HG02571 (cell line): ENCODE data around the gene EFTUD2.
A peak's percentile ranks its signal among the peaks of the same experiment; 100 is the strongest.

Experiments
- ATAC-seq: cut with Tn5 transposase; IDR thresholded peaks from one replicate; pipeline ENCODE4 v1.9.1; 2021; ENCODE audit warnings: mild to moderate bottlenecking, moderate library complexity; ENCODE audit not compliant: unreplicated experiment

The EFTUD2 gene

GRCh38 chr17:44925731-44926697, 26.8 kb upstream of the EFTUD2 start:
- no peak for ATAC-seq

DNA sequence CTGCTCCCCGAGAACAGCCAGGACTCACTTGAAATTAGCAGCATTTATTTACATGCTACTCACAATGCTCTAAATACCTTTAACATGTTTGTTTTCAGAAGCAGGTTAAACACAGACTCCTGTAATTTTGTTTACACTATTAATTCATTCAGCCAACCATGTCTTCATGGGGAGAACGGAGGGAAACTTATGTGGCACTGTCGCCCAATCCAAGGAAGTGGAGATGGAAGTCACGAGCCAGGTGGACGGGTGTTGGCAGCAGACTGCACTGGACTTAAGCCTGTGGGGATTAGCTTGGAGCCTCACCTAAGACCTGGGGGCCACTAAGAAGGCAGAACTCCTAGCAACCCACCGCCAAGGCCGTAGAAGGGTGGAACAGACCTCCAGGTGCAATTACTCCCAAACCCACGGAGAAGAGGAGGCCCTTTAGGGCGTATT, 24.9 kb upstream of the EFTUD2 start:
- ATAC-seq = no peak

DNA sequence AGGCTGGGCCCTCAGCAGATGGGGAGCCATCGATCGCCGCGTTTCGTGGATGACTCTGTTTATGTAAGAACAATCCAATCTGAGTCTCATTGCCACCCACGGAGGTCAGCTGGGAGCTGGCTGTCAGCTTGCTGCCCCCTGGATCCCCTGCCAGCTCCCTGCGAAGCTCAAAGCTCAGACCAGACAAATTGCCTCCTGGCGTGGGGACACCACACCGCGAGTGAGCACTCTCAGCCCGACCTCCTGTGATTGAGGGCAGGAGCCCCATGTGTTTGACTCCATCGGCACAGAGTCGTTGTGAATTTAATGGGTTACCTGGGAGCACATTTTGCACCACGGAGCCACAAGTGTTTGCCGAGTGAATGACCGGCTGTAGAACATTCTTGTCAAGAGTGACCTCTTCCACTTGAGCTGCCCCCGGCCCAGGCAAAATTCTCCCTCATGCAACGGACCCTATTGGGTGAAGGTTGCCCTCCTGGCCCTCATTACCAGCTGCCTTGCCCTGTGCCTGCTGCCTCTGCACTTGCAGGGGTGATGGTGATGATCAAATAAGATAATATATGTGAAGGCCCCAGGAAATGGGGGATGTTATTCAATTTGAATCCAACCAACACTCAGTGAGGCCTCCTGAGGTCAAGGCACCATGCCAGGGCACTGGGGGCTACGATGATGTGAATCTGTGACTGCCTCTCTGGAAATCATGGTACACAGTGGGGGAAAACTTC, 23.7 kb upstream of the EFTUD2 start:
- no peak for ATAC-seq

GRCh38 chr17:44922136-44922535, 22.9 kb upstream of the EFTUD2 start:
- ATAC-seq = no peak

DNA sequence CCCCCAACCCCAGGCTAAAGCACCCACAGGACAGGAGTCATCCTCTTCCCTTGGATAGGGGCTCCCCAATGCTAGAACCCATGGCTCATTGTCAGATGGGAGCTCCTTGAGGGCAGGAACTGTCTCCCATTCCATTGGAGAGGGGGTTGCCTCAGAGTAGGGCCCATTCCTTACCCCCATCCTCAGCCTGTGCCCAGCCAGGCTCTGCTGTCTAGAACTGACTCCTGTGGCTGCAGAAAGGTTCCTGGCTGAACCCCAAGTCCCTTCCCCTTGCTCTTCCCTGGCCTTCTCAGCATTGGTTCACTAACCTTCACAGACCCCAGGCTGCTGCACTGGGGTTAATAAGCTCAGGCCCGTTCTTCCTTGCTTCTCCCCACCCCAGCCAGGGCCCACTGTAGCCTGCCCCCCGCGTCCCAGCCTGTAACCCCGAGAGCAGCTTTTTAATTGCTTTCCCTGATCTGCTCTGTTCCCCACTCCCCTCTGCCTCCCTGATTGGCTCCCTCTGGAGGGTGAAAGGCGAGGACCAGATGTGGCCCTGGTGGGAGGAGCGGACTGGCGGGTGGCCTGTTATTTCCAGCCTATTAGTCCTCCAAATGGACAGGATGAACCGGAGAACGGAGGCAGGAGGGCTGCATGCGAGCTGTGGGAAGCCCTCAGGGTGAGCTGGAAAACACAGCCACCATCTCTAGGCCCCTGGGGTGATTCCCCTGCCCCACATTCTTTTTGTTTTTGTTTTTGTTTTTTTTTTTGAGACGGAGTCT, 22.1 kb upstream of the EFTUD2 start:
- ATAC-seq = no peak

GRCh38 chr17:44920565-44920940, 21.3 kb upstream of the EFTUD2 start:
- no peak for ATAC-seq

DNA sequence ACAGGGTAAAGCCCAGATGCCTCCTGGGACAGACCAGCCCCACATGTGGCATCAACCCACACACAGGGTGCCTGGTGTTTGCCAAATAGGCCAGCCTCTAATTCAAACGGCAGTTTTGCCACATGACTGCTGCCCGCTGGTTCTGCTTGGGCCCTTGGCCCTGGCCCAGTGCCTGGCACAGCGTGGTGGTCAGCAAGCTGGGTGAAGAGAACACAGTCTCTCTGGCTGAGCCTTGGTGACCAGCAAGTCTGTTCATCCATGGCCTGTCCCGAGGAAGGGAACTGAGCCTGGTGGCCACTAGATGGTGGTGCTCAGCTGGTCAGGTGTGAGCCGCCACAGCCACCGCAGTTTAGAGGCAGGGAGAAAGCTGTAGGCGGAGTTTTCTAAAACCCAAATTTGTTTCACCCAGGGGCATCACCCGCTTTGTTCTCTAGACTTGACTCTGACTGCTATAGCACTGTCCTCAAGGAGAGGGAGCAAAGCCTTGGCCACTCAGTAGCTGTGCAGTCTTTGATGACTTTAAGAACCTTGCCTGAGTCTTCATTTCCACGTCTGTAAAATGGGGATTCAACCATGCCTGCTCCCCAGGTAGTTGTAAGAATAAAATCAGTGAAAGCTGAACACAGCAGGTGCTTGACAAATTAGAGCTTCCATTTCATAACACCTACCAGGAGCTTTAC, 20.8 kb upstream of the EFTUD2 start:
- peak; percentile 61 for ATAC-seq

GRCh38 chr17:44919411-44919810, 20.2 kb upstream of the EFTUD2 start:
- ATAC-seq = no peak

DNA sequence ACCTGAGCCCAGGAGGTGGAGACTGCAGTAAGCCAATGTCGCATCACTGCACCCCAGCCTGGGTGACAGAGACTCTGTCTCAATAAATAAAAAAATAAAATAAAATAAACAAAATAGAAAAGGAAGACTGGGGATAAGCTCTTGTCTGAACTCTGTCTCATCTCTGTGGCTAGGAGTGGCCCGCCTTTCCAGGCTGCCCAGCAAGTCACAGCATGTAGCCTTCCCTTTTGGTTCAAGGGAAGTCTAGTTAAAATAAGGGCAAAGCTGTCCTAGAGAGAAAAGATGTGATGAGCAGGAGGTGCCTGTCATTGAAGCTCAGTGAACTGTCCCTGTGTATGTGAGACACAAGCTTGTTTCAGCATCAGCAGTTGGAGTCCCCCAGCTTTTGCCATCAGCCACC, 18.8 kb upstream of the EFTUD2 start:
- ATAC-seq = no peak

DNA sequence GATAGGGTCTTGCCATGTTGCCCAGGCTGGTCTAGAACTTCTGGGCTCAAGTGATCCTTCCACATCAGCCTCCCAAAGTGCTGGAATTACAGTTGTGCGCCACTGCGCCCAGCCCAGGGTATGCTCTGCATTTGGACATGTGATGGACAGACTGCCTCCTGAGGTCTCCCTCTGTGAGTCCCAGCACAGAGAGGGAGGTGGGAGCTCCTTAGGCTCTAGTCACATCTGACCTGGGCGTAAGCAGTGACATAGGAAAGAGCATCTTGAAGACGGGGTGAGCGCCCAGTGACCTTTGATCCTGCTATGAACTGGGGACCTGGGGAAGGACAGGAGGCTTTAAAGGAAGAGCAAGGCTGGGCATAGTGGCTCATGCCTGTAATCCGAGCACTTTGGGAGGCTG, 18.2 kb upstream of the EFTUD2 start:
- ATAC-seq = no peak

- no peak for ATAC-seq
These were observed 17.6 kb upstream of the EFTUD2 start for GRCh38 chr17:44916781-44917241.

- ATAC-seq = no peak
These were observed 16.9 kb upstream of the EFTUD2 start for GRCh38 chr17:44915862-44916780.

DNA sequence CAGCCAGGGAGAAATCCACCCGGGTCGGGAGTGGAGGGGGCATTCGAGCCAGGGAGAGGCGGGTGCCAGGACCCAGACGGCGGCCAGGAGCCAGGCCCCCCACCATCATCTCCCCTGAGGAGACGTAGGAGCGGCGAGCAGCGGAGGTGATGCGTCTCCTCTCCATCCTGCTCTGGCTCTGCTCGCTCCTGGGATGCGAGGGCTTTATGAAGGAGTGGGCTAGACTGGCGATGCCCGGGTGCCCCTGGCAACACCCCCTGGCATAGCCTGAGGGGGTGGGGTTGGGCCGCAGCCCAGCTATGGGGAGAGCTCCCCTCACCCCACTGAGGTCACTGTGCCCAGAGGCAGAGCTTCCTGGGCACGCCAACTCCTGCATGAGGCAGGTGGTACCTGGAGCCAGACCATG, 16.1 kb upstream of the EFTUD2 start, which contains the start of gene GFAP:
GFAP (minus strand) TSS at position 180 of the 406 bp plus-strand sequence; CDS start at position 166, 14 bp downstream.
- ATAC-seq = no peak

DNA sequence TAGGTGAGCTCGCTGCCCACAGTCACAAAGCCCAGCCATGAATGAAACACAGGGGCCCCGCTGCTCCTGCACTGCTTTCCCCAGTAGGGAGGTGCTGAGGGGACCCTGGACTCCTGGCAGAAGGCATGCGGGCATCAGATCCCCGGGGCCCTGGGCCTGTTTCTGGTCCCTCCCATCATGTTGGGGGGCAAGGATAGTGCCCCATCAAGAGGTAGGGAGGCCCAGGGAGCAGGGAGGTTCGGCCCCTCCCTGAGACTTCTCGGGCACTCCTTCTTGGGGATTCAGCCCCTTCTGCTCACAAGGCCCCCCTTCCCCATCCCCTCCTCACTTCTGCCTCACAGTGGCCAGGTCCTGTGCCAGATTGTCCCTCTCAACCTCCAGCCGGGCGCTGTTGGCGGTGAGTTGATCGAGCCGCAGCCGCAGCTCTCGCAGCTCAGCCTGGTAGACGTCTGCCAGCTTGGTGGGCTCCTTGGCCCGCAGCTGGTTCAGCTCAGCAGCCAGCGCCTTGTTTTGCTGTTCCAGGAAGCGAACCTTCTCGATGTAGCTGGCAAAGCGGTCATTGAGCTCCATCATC, 15.5 kb upstream of the EFTUD2 start:
- ATAC-seq = no peak

DNA sequence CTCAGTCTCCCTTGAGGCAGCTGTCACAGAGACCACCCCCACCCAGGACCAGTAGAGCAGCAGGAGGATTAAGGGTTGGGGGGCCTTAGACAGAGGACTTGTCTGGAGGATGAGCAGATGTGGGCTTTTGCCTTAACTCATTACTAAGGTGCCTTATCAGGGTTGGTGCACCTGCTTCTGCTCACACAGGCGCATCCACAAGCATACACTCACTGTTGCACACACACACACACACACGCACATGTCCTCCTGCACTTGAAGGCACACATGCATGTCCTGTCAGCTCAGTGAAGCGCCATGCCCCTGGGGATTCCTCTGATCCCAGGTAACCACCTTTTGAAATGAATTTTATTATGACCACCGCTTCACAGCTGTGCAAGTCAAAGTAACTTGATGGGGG, 14.9 kb upstream of the EFTUD2 start:
- no peak for ATAC-seq

GRCh38 chr17:44913676-44914075, 14.4 kb upstream of the EFTUD2 start:
- ATAC-seq = no peak

DNA sequence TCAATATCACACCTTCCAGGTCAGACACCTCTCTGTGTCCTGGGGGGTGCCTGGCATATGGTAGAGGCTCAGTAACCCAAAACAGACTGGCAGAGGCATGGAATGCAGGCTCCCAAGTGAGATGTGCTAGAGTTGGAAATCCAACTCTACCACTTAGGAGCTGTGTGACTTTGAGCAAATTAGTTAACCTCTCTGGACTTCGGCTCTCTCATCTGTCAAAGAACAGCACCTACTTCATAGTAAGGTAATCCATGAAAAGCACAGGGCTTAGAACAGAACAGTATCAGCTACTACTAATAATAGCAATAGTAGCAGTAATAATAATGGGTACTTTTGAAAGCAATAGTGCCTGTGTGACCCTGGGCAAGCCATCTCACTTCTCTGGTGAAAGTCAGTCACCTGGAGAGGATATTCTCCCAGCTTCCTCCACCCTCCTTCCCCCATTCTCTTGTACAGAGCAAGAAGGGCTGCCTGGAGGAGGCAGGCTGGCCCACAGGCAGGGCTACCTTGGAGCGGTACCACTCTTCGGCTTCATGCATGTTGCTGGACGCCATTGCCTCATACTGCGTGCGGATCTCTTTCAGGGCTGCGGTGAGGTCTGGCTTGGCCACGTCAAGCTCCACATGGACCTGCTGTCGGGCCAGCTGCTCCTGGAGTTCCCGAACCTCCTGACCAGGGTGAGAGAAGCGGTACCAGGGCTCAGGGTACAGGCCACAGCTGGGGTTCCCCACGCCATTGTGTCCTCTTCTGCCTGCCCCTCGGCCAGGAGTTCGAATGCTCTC, 13.7 kb upstream of the EFTUD2 start:
- no peak for ATAC-seq
